NT2/D1 (cell line): Measurements from ENCODE around the gene LSAMP.

Experiments used
- YY1 ChIP-seq: IDR thresholded peaks from 2 replicates; pipeline ENCODE4 v1.6.1; 2011; ENCODE audit not compliant: insufficient read length, insufficient read depth
- ZNF274 ChIP-seq: IDR thresholded peaks from 2 replicates; pipeline ENCODE4 v1.6.1; 2011; ENCODE audit warnings: mild to moderate bottlenecking, low read depth, low read length

- TF ChIP-seq YY1 (no peak), ZNF274 (no peak)
Observed at GRCh38 chr3:116253511-116253910, 191.8 kb downstream of the LSAMP start.
